ENCODE results near the gene FCMR. TPM values are rescaled to one million over a fixed set of nuclear protein-coding genes. Genes with fewer than 3 reads are reported as not detected.

Gene FCMR
- total and polyA plus RNA-seq, 4 donors = 0.70 to 3.6 (median 1.7) TPM

DNA sequence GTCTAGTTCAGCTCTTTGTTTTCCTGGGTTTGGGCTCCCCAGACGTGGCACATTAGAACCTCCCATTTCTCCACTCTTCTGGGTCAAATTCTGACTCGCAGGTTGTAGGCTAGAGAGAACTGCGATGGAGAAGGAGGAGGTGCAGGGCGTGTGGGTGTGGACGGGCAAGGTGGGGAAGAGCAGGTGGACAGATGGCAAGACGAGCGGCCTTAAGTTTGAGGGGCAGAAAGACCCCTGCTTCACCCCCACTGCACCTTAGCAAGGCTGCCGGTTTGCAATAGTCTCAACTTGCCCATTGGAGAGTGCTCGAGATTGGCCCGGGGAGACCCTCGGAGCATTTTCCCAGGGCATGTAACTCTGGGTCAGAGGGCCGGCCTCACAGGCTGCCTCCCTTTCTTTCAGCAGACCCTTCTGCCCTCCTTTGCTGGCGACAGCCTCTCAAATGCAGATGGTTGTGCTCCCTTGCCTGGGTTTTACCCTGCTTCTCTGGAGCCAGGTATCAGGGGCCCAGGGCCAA is 22.8 kb downstream of the FCMR start:
- DNase-seq (ENCODE audit: low spot score) = no peak

DNA sequence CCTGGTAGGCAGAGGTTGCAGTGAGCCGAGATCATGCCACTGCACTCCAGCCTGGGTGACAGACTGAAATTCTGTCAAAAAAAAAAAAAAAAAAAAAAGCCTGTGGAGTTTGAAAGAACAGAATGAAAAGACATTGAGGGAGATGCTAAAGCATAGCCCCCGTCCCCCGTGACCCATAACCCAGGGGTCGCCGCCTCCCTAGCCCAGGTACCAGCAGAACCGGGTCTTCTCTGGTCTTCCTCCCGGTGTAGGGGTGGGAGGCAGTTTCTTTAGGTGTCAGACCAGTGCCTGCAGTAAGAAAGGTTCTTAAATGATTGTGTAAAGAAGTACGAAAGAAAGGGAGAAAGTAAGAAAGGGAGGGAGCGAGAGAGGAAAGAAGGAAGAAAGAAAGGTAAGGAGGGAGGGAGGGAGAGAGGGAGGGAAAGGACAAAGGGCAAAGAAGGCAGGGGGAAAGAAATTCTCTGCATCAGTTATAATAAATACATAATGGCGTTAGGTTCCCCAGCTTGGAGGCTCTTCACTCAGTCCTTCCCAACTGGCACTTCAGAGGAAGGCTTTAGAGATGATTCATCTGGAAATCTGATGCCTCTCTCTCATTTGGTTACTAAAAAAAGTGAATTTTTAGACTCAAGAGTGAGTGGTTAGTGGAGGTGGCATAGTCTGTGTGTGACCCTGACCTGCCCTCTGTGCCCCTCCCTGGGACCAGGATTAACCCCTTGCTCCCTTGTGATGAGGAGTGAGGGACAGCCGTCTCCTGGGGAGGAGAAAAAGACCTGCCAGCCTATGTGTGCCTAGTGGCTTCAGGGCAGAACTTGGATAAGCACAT is 23.4 kb downstream of the FCMR start:
- no peak for DNase-seq (ENCODE audit: low spot score)
- H3K27ac ChIP-seq (ENCODE audit: low read depth in 1 of 2, low read length in 2 of 2) = no peak overlapping the region
- H3K4me1 ChIP-seq (ENCODE audit: control insufficient read depth in 4 of 4, insufficient read depth in 4 of 4, low read length in 3 of 4) = peaks cover 0 to 4% (median 0%) of the 10 kb centered on the region in 4 donors
- H3K27me3 ChIP-seq (ENCODE audit: control insufficient read depth in 4 of 4, insufficient read depth in 4 of 4, low read length in 3 of 4) = no peaks in the 10 kb centered on the region
- 77% methylated on average over 11 of the region's 11 CpGs for WGBS
- H3K36me3 ChIP-seq (ENCODE audit: control insufficient read depth in 4 of 4, insufficient read depth in 3 of 4, low read depth in 1 of 4, low read length in 3 of 4) = no peaks in the 10 kb centered on the region
- no peak overlapping the region for H3K9ac ChIP-seq (ENCODE audit: low read depth in 1 of 2, low read length in 2 of 2)
- H3K9me3 ChIP-seq (ENCODE audit: control insufficient read depth in 4 of 4, low read length in 3 of 4) = no peaks in the 10 kb centered on the region
- no peak overlapping the region for H3K4me3 ChIP-seq (ENCODE audit: low read depth in 1 of 3, low read length in 3 of 3)
- no peak for TF ChIP-seq EGR1 (IDR thresholded peaks at IDR 0.05; ENCODE audit: low read depth in 2 of 2)
- no peak for TF ChIP-seq NR2F2 (IDR thresholded peaks at IDR 0.05)
- TF ChIP-seq, protein P1, sequence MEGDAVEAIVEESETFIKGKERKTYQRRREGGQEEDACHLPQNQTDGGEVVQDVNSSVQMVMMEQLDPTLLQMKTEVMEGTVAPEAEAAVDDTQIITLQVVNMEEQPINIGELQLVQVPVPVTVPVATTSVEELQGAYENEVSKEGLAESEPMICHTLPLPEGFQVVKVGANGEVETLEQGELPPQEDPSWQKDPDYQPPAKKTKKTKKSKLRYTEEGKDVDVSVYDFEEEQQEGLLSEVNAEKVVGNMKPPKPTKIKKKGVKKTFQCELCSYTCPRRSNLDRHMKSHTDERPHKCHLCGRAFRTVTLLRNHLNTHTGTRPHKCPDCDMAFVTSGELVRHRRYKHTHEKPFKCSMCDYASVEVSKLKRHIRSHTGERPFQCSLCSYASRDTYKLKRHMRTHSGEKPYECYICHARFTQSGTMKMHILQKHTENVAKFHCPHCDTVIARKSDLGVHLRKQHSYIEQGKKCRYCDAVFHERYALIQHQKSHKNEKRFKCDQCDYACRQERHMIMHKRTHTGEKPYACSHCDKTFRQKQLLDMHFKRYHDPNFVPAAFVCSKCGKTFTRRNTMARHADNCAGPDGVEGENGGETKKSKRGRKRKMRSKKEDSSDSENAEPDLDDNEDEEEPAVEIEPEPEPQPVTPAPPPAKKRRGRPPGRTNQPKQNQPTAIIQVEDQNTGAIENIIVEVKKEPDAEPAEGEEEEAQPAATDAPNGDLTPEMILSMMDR (IDR thresholded peaks at IDR 0.05; ENCODE audit: low read depth, low read length, missing input control) = no peak
- no peak for TF ChIP-seq RXRA (IDR thresholded peaks at IDR 0.05)
- TF ChIP-seq FOXA2 (IDR thresholded peaks at IDR 0.05) = no peak
- no peak for TF ChIP-seq GABPA (IDR thresholded peaks at IDR 0.05 in 1 of 2, conservative IDR thresholded peaks at IDR 0.05 in 1 of 2)
- TF ChIP-seq, protein P2, sequence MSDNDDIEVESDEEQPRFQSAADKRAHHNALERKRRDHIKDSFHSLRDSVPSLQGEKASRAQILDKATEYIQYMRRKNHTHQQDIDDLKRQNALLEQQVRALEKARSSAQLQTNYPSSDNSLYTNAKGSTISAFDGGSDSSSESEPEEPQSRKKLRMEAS (IDR thresholded peaks at IDR 0.05) = no peak
- no peak for TF ChIP-seq RAD21 (IDR thresholded peaks at IDR 0.05)
- TF ChIP-seq, protein P3, sequence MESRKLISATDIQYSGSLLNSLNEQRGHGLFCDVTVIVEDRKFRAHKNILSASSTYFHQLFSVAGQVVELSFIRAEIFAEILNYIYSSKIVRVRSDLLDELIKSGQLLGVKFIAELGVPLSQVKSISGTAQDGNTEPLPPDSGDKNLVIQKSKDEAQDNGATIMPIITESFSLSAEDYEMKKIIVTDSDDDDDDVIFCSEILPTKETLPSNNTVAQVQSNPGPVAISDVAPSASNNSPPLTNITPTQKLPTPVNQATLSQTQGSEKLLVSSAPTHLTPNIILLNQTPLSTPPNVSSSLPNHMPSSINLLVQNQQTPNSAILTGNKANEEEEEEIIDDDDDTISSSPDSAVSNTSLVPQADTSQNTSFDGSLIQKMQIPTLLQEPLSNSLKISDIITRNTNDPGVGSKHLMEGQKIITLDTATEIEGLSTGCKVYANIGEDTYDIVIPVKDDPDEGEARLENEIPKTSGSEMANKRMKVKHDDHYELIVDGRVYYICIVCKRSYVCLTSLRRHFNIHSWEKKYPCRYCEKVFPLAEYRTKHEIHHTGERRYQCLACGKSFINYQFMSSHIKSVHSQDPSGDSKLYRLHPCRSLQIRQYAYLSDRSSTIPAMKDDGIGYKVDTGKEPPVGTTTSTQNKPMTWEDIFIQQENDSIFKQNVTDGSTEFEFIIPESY (IDR thresholded peaks at IDR 0.05) = no peak
- no peak for TF ChIP-seq TAF1 (conservative IDR thresholded peaks at IDR 0.05)
- no peak for TF ChIP-seq YY1 (IDR thresholded peaks at IDR 0.05)
- TF ChIP-seq, protein P4, sequence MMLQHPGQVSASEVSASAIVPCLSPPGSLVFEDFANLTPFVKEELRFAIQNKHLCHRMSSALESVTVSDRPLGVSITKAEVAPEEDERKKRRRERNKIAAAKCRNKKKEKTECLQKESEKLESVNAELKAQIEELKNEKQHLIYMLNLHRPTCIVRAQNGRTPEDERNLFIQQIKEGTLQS (IDR thresholded peaks at IDR 0.05) = no peak
- no peak for TF ChIP-seq JUND (IDR thresholded peaks at IDR 0.05)

More for the DNA sequence above, 22.8 kb downstream of the FCMR start:
- Histone ChIP-seq H3K36me3 (ENCODE audit: control insufficient read depth in 4 of 4, insufficient read depth in 3 of 4, low read depth in 1 of 4, low read length in 3 of 4) (no peaks in the 10 kb centered on the region), H3K27me3 (ENCODE audit: control insufficient read depth in 4 of 4, insufficient read depth in 4 of 4, low read length in 3 of 4) (no peaks in the 10 kb centered on the region), H3K9me3 (ENCODE audit: control insufficient read depth in 4 of 4, low read length in 3 of 4) (no peaks in the 10 kb centered on the region), H3K9ac (ENCODE audit: low read depth in 1 of 2, low read length in 2 of 2) (no peak overlapping the region), H3K4me3 (ENCODE audit: low read depth in 1 of 3, low read length in 3 of 3) (no peak overlapping the region), H3K27ac (ENCODE audit: low read depth in 1 of 2, low read length in 2 of 2) (no peak overlapping the region), H3K4me1 (ENCODE audit: control insufficient read depth in 4 of 4, insufficient read depth in 4 of 4, low read length in 3 of 4) (peaks cover 0 to 4% (median 0%) of the 10 kb centered on the region in 4 donors)
- 86% methylated on average over 13 of the region's 13 CpGs for WGBS
- TF ChIP-seq TAF1 (conservative IDR thresholded peaks at IDR 0.05) = no peak
- no peak for TF ChIP-seq HNF4G (IDR thresholded peaks at IDR 0.05)
- no peak for TF ChIP-seq GABPA (IDR thresholded peaks at IDR 0.05 in 1 of 2, conservative IDR thresholded peaks at IDR 0.05 in 1 of 2)
- TF ChIP-seq HNF4A (conservative IDR thresholded peaks at IDR 0.05) = no peak
- no peak for TF ChIP-seq YY1 (IDR thresholded peaks at IDR 0.05)
- TF ChIP-seq SP1 (IDR thresholded peaks at IDR 0.05) = no peak
- no peak for TF ChIP-seq RAD21 (IDR thresholded peaks at IDR 0.05)
- no peak for TF ChIP-seq FOXA2 (IDR thresholded peaks at IDR 0.05)
- TF ChIP-seq RXRA (IDR thresholded peaks at IDR 0.05) = no peak
- TF ChIP-seq NR2F2 (IDR thresholded peaks at IDR 0.05) = no peak
- TF ChIP-seq, protein P3 (IDR thresholded peaks at IDR 0.05) = no peak
- TF ChIP-seq, protein P2 (IDR thresholded peaks at IDR 0.05) = no peak
- TF ChIP-seq, protein P1 (IDR thresholded peaks at IDR 0.05; ENCODE audit: low read depth, low read length, missing input control) = no peak
- TF ChIP-seq, protein P4 (IDR thresholded peaks at IDR 0.05) = no peak
- no peak for TF ChIP-seq JUND (IDR thresholded peaks at IDR 0.05)
- no peak for TF ChIP-seq FOXA1 (IDR thresholded peaks at IDR 0.05)
- no peak for TF ChIP-seq EGR1 (IDR thresholded peaks at IDR 0.05; ENCODE audit: low read depth in 2 of 2)

Measured in liver (tissue), 9 donors.